HEK293T (cell line): Measurements from ENCODE around the gene CAPN9.

Experiments
- BHLHE40 ChIP-seq: fragments of 450-650 bp; IDR thresholded peaks from 2 replicates; pipeline ENCODE4 v1.6.1; 2016; ENCODE audit warnings: mild to moderate bottlenecking, moderate library complexity, borderline replicate concordance
- CTBP1 ChIP-seq: fragments of 450-650 bp; IDR thresholded peaks from 2 replicates; pipeline ENCODE4 v1.6.1; 2016; ENCODE audit warnings: borderline replicate concordance
- ELF4 ChIP-seq: fragments of 450-650 bp; IDR thresholded peaks from 2 replicates; pipeline ENCODE4 v1.6.1; 2017; ENCODE audit warnings: antibody characterized with exemption
- FOXA1 ChIP-seq: fragments of 450-650 bp; IDR thresholded peaks from 2 replicates; pipeline ENCODE4 v1.6.1; 2016; ENCODE audit warnings: mild to moderate bottlenecking
- FOXM1 ChIP-seq: fragments of 450-650 bp; IDR thresholded peaks from 2 replicates; pipeline ENCODE4 v1.6.1; 2017; ENCODE audit warnings: mild to moderate bottlenecking, borderline replicate concordance
- HDGF ChIP-seq: fragments of 450-650 bp; IDR thresholded peaks from 2 replicates; pipeline ENCODE4 v1.6.1; 2017; ENCODE audit warnings: antibody characterized with exemption, borderline replicate concordance
- L3MBTL2 ChIP-seq: fragments of 450-650 bp; conservative IDR thresholded peaks from 2 replicates; pipeline ENCODE4 v1.6.1; 2016; ENCODE audit warnings: mild to moderate bottlenecking
- LEF1 ChIP-seq: fragments of 450-650 bp; IDR thresholded peaks from 2 replicates; pipeline ENCODE4 v1.6.1; 2017; ENCODE audit warnings: mild to moderate bottlenecking, borderline replicate concordance
- PKNOX1 ChIP-seq: fragments of 450-650 bp; IDR thresholded peaks from 2 replicates; pipeline ENCODE4 v1.6.1; 2016
- SP1 ChIP-seq: fragments of 450-650 bp; IDR thresholded peaks from 2 replicates; pipeline ENCODE4 v1.6.1; 2017
- SUZ12 ChIP-seq: fragments of 450-650 bp; IDR thresholded peaks from 2 replicates; pipeline ENCODE4 v1.6.1; 2016; ENCODE audit warnings: mild to moderate bottlenecking

GRCh38 chr1:230785636-230786384 lies 38.6 kb downstream of the CAPN9 start:
- TF ChIP-seq BHLHE40 (no peak), FOXA1 (no peak), FOXM1 (no peak), L3MBTL2 (no peak), SP1 (no peak), HDGF (no peak), CTBP1 (no peak), LEF1 (no peak), ELF4 (no peak), SUZ12 (no peak), PKNOX1 (no peak)
